Activated naive CD4-positive, alpha-beta T cell treated with anti-CD3 and anti-CD28 coated beads, Interleukin-2, amount 10 ng/mL, durations not matched to agents 7 days and 5 days (primary cell): ENCODE measurements around the gene GRIK3.
"Not testable (repeated sequence)": the region's sequence is repeated elsewhere in the genome, so short reads cannot be mapped to it uniquely, and the experiment has no call there.

ENCODE experiments used
- CTCF ChIA-PET: fragments of 350-600 bp; sonication (Branson Sonifier 250); formaldehyde crosslinking; loops from one replicate; lab custom pipeline; 2021; ENCODE audit warnings: antibody characterized with exemption; lab: Charles Lee
- DNase-seq: peaks from one replicate; pipeline ENCODE4 v3.0.0-alpha.2; 2020
- H3K27ac Mint-ChIP-seq: one replicate; pipeline ENCODE4 v1.8.0; 2021; ENCODE audit warnings: mild to moderate bottlenecking, moderate library complexity, mixed read lengths
- H3K27me3 Mint-ChIP-seq: one replicate; pipeline ENCODE4 v1.8.0; 2021; ENCODE audit warnings: mild to moderate bottlenecking, mixed read lengths
- H3K36me3 Mint-ChIP-seq: one replicate; pipeline ENCODE4 v1.8.0; 2021; ENCODE audit warnings: mixed read lengths
- H3K4me1 Mint-ChIP-seq: one replicate; pipeline ENCODE4 v1.8.0; 2021; ENCODE audit warnings: mixed read lengths
- H3K4me3 Mint-ChIP-seq: one replicate; pipeline ENCODE4 v1.8.0; 2021; ENCODE audit warnings: mild to moderate bottlenecking, moderate library complexity, mixed read lengths
- H3K9me3 Mint-ChIP-seq: one replicate; pipeline ENCODE4 v1.8.0; 2021; ENCODE audit warnings: mixed read lengths

GRIK3 gene

DNA sequence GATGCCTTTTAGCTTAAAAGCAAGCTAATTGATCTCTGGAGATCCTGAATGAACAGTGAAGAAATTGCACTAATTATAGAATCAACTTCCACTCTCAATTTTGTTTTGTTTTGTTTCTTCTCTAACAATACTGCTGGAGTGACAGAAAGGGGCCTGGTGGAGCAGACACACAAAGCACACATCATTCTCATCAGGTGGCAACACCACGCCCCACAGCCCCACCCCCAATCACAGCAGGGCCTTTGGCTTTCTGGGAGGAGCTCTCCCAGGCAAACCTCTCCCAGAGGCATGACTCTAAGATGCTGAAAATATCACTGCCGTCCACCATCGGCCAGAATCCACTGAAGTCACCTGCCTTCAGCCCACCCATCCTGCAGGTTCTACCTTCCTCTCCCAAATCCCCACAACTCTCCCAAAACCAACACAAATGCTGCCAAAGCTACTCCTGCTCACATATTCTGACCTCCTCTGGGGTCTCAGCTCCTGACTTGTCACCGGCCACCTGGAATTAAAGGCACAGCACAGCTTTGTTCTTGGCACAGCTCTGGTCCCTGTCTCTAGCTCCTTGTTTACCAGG lies 120.7 kb downstream of the GRIK3 start:
- no peaks in the 10 kb centered on the region for H3K36me3 Mint-ChIP-seq
- no peaks in the 10 kb centered on the region for H3K4me1 Mint-ChIP-seq
- H3K27ac Mint-ChIP-seq = no peak overlapping the region
- H3K4me3 Mint-ChIP-seq = no peak overlapping the region
- CTCF ChIA-PET = no interaction called here
- peaks cover 2% of the 10 kb centered on the region for H3K9me3 Mint-ChIP-seq
- no peak for DNase-seq
- H3K27me3 Mint-ChIP-seq = no peaks in the 10 kb centered on the region

DNA sequence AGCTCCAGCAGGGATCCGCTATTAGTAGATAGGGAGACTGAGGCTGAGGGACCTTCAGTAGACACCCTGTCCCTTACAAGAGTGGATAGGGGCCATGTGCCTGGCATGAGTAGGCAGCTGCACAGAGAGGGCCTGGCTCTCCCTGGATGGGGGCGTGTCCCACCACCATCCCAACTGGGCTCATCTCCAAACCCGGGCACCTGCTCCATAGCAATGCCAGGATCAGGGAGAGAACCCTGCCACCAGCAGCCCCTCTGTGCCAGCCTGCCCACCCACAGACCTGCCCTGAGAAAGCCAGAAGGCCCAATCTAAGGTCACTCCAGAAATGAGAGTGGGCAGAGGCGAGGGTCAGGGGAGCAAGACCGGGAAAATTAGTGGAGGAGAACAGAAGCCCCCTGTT lies 121.3 kb downstream of the GRIK3 start:
- no peaks in the 10 kb centered on the region for H3K36me3 Mint-ChIP-seq
- no peak overlapping the region for H3K27ac Mint-ChIP-seq
- CTCF ChIA-PET = no interaction called here
- no peak overlapping the region for H3K4me3 Mint-ChIP-seq
- DNase-seq = no peak
- peaks cover 2% of the 10 kb centered on the region for H3K9me3 Mint-ChIP-seq
- H3K4me1 Mint-ChIP-seq = no peaks in the 10 kb centered on the region
- no peaks in the 10 kb centered on the region for H3K27me3 Mint-ChIP-seq

DNA sequence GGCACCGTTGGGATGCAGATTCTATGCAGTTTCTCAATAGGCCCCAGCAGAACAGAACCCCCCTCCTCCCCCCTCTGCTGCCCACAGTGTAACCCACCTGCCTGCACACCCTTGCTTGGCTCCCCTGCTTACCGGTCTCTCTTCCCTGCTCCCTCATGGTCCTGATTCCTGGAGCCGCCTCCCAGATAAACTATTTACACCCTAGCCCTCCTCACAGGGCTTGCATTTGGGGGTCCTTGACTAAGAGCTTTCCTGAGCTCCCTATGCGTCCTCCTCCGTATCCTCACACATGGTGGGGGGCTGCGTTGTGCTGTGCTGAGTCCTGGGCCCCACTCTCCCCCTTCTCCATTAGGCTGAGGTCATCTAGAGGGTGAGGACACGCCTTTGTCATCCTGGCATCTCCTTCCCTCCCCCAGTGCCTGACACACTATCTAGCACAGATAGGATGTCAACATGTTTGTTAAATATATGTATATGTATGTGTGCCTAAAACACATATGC lies 121.9 kb downstream of the GRIK3 start:
- no peaks in the 10 kb centered on the region for H3K27me3 Mint-ChIP-seq
- H3K36me3 Mint-ChIP-seq = no peaks in the 10 kb centered on the region
- DNase-seq = no peak
- H3K27ac Mint-ChIP-seq = no peak overlapping the region
- no peak overlapping the region for H3K4me3 Mint-ChIP-seq
- peaks cover 2% of the 10 kb centered on the region for H3K9me3 Mint-ChIP-seq
- H3K4me1 Mint-ChIP-seq = no peaks in the 10 kb centered on the region
- CTCF ChIA-PET = no interaction called here

DNA sequence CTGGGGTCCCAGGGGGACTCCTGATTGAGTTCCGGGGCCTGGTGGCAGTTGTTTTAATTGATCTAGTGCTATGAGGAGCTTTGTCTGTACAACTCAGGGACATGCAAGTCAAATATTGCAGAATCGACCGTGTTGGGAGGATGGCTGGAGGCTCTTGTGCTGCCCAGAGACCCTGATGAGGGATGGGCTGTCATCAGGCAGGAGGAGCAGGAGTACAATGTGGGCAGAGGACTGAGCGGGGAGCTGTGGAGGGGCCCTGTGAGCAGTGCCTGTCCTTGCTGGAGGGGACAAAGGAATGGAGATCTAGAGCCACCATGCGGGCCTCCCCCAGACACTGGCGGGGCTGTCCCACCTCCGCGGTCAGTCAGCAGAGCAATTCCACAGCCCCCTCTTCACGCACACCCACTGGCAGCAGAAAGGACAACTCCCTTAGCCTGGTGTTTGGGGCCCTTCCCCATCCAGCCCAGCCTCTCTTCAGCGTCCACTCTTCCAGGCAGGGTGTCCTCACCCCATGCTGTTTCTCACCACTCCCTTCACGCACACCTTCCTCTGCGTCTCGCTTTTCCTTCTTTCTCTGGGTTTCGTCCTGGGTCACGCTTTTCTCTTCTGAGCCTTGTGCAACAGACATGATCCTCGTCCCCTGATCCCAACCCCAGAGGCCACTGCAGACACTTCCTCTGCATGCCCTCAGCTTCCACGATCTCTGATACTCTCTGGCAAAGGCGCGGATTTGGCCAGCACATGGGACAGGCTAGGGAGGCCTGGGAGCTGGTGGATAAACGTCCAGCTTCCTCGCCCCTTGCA lies 122.6 kb downstream of the GRIK3 start:
- no peak for DNase-seq
- Mint-ChIP-seq H3K27me3 (no peaks in the 10 kb centered on the region), H3K36me3 (no peaks in the 10 kb centered on the region), H3K27ac (no peak overlapping the region), H3K9me3 (peaks cover 2% of the 10 kb centered on the region), H3K4me3 (no peak overlapping the region), H3K4me1 (no peaks in the 10 kb centered on the region)
- CTCF ChIA-PET = no interaction called here

DNA sequence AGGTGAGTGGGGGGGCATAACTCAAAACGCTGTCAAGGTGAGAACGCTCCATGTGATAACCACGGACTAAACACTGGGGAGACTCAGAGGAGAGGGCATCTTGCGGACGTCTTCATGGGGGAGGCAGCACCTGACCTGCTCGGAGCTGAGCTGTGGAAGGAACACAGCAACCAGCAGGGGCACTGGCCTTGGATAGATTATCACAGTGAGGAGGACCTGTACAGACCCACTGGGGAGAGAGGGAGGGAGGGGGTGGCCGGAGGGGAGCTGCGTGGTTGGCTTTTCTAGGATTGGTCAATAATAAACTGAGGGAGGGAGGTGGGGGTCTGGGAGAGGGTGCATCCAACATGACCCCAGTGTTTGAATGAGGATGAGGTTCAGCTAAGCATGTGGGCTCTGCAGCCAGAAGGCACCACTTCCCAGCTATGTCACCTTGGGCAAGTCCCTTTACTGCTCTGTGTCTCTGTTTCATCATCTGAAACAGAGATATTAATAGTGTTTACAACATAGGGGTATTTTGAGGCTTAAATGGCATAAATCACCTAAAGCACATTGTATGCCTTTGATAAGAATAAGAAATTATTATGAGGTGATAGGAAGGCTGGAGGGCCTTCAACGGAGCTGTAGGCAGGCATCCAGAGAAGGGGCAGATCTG lies 123.3 kb downstream of the GRIK3 start:
- Mint-ChIP-seq H3K4me3 (no peak overlapping the region), H3K9me3 (peaks cover 2% of the 10 kb centered on the region)
- CTCF ChIA-PET = no interaction called here

DNA sequence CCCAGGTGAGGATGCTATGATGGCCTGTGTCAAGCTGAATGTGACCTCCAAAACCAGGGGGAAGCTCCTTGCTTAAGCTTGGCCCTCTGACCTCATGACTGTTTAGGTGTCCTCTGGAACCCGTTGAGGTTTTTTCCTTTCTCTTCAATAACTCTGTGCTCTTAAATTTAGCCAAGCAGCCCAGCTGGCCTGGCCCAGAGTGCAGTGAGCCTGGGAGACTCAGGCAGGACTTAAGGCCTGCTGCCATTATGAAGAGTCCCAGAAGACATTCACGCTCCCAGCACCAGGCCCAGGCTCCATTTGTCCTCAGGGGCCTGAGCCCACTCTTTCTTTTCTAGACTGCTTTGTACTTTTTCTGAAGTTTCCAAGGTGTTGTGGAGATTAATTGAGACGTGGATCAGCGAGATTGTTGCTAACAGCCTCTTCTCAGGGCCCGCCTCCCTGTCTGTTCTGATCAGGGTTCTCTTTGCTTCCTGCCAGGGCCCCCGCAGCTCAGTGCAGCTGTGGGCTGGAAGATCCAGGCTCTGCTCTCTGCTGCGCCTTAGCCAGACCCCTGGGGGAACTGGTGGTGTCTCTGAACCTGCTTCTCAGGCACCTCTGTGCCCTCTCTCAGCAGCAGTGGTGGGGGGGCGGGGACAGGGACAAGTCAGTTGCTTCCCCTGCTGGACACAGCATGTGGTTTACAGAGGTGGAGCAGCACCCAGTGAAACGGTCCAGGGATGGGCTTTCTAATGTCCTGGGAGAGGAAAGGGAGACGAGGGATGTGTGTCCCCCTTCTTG lies 124.2 kb downstream of the GRIK3 start:
- no peak overlapping the region for H3K27ac Mint-ChIP-seq
- no peaks in the 10 kb centered on the region for H3K36me3 Mint-ChIP-seq
- H3K4me3 Mint-ChIP-seq = no peak overlapping the region
- no peaks in the 10 kb centered on the region for H3K27me3 Mint-ChIP-seq
- no peaks in the 10 kb centered on the region for H3K4me1 Mint-ChIP-seq
- CTCF ChIA-PET = no interaction called here
- no peaks in the 10 kb centered on the region for H3K9me3 Mint-ChIP-seq
- DNase-seq = no peak

More for the DNA sequence above, 123.3 kb downstream of the GRIK3 start:
- DNase-seq = no peak
- H3K4me1 Mint-ChIP-seq = no peaks in the 10 kb centered on the region
- no peaks in the 10 kb centered on the region for H3K27me3 Mint-ChIP-seq
- no peaks in the 10 kb centered on the region for H3K36me3 Mint-ChIP-seq
- H3K27ac Mint-ChIP-seq = no peak overlapping the region

DNA sequence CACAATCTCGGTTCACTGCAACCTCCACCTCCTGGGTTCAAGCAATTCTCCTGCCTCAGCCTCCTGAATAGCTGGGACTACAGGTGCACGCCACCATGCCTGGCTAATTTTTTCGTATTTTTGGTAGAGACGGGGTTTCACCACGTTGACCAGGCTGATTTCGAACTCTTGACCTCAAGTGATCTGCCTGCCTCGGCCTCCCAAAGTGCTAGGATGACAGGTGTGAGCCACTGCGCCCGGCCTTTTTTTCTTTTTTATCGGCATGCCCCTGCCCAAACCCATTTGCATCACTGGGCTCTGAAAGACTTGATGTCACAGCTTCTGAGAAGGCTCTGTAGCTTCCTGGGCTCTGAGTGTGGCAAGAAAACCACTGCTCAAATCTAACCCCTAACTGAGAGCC lies 125.0 kb downstream of the GRIK3 start:
- H3K27me3 Mint-ChIP-seq, CTCF ChIA-PET, DNase-seq, H3K4me1 Mint-ChIP-seq, H3K9me3 Mint-ChIP-seq, H3K36me3 Mint-ChIP-seq, H3K4me3 Mint-ChIP-seq, H3K27ac Mint-ChIP-seq: not testable (repeated sequence)

DNA sequence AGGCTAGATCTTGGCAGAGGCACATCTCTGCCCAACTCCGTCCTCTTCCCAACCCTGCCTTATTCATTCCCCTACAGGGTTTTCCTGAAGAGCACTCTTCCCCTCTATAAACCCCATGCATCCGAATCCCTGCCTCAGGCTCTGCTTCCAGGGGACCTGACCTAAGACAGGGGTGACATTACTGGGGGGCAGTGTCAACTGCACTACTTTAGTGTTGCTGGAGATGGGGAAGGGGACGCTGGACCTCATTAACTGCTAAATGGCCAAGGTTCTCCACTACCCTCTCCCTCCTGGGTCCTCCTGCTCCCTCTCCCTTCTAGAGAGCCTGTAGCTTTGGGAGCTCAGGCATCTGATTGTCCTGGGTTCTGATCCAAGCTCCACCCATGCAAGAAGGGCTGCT lies 126.2 kb downstream of the GRIK3 start:
- CTCF ChIA-PET = no interaction called here
- H3K4me1 Mint-ChIP-seq = no peaks in the 10 kb centered on the region
- DNase-seq = no peak
- H3K4me3 Mint-ChIP-seq = no peak overlapping the region
- no peaks in the 10 kb centered on the region for H3K27me3 Mint-ChIP-seq
- no peak overlapping the region for H3K27ac Mint-ChIP-seq
- H3K9me3 Mint-ChIP-seq = no peaks in the 10 kb centered on the region
- no peaks in the 10 kb centered on the region for H3K36me3 Mint-ChIP-seq

DNA sequence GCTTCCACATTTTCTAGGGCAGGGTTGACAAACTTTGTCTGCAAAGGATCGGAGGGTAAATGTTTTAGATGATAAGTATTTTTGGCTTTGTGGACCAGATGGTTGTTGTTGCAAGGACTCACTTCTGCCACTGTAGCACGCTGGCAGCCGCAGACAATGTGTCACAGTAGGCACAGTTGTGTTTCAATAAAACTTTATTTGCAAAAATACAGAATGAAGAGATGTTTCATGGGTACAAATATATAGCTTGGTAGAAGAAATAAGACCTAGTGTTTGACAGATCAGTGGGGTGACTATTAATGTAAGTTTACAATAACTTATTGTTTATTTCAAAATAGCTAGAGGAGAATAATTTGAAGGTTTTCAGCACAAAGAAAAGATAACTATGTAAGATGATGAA lies 127.8 kb downstream of the GRIK3 start:
- Mint-ChIP-seq H3K27ac (no peak overlapping the region), H3K4me1 (no peaks in the 10 kb centered on the region), H3K36me3 (no peaks in the 10 kb centered on the region), H3K4me3 (no peak overlapping the region), H3K27me3 (no peaks in the 10 kb centered on the region), H3K9me3 (no peaks in the 10 kb centered on the region)
- no peak for DNase-seq
- CTCF ChIA-PET = interaction anchor here (1.1 kb wide), 1 partner anchor 9 kb away, joined by 3 read pairs; no protein-coding TSS in a partner anchor

DNA sequence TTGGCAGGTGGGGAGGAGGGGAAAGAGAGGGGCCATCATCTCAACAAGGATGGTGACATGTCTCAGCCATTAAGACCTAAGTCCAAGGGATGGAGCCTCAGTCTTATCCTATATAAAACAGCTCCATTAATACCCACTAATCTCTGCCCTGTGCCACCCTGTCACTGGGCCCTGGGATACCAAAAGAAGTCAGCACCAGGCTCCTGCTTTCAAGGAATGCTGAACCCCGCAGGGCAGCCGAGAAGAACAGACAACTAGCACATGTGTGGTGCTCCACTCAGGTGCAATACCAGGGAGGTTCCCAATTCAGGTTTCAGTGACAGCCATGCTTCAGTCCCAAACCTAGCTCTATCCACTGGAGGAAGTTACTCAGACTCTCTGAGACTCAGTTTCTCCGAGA lies 128.4 kb downstream of the GRIK3 start:
- Mint-ChIP-seq H3K27me3 (no peaks in the 10 kb centered on the region), H3K36me3 (no peaks in the 10 kb centered on the region), H3K27ac (no peak overlapping the region), H3K4me1 (no peaks in the 10 kb centered on the region), H3K9me3 (no peaks in the 10 kb centered on the region), H3K4me3 (no peak overlapping the region)
- DNase-seq = no peak
- CTCF ChIA-PET = interaction anchor here (1.1 kb wide), 1 partner anchor 9 kb away, joined by 3 read pairs; no protein-coding TSS in a partner anchor

DNA sequence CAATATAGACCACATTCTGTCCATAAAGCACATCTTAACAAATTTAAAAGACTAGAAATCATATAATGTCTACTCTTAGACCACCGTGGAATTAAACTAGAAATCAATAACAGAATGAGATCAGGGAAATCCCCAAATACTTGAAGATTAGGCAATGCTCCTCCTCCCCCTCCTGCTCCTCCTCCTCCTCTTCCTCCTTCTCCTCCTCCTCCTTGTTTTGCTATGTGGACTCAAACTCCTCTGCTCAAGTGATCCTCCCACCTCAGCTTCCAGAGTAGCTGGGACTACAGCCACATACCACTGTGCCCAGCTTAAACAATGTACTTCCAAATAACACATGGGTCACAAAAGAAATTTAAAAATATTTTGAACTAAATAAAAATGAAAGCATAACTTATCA lies 134.2 kb downstream of the GRIK3 start:
- H3K9me3 Mint-ChIP-seq = peaks cover 5% of the 10 kb centered on the region
- no peak overlapping the region for H3K4me3 Mint-ChIP-seq
- no peak overlapping the region for H3K27ac Mint-ChIP-seq
- CTCF ChIA-PET = no interaction called here
- no peaks in the 10 kb centered on the region for H3K36me3 Mint-ChIP-seq
- DNase-seq = no peak
- H3K4me1 Mint-ChIP-seq = no peaks in the 10 kb centered on the region
- no peaks in the 10 kb centered on the region for H3K27me3 Mint-ChIP-seq

DNA sequence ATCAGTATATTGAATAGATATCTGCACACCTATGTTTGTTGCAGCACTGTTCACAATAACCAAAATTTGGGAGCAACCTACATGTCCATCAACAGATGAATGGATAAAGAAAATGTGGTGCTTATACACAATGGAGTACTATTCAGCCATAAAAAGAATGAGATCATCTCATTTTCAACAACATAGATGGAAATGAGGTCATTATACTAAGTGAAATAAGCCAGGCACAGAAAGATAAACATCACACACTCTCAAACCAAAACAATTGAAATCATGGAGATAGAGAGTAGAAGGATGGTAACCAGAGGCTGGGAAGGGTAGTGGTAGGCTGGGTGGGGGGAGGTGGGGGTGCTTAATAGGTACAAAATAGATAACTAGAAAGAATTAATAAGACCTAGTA lies 136.5 kb downstream of the GRIK3 start:
- H3K4me3 Mint-ChIP-seq, CTCF ChIA-PET, H3K4me1 Mint-ChIP-seq, DNase-seq, H3K36me3 Mint-ChIP-seq, H3K27ac Mint-ChIP-seq, H3K27me3 Mint-ChIP-seq, H3K9me3 Mint-ChIP-seq: not testable (repeated sequence)

DNA sequence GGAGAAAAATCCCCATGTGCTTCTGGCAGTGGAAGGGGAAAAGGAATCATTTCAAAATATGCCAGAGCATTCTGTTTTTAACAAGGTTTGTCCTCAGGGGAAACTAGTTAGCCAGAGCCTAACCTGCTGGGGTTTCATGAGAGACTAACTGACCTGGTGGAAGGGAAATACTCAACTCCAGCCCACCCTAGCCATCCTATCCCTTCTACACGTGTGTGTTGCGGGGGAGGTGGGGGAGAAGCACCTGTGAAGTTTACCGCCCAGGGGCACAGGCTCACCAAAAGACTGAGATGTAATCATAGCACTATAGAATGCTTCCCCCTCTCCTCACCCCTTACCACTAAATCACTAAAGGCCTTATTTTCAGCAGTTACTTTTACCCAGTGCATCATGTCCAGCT lies 139.5 kb downstream of the GRIK3 start:
- H3K36me3 Mint-ChIP-seq = no peaks in the 10 kb centered on the region
- H3K4me1 Mint-ChIP-seq = no peaks in the 10 kb centered on the region
- H3K27me3 Mint-ChIP-seq = peaks cover 3% of the 10 kb centered on the region
- DNase-seq = no peak
- peaks cover 5% of the 10 kb centered on the region for H3K9me3 Mint-ChIP-seq
- CTCF ChIA-PET = no interaction called here
- H3K27ac Mint-ChIP-seq = no peak overlapping the region
- H3K4me3 Mint-ChIP-seq = no peak overlapping the region

DNA sequence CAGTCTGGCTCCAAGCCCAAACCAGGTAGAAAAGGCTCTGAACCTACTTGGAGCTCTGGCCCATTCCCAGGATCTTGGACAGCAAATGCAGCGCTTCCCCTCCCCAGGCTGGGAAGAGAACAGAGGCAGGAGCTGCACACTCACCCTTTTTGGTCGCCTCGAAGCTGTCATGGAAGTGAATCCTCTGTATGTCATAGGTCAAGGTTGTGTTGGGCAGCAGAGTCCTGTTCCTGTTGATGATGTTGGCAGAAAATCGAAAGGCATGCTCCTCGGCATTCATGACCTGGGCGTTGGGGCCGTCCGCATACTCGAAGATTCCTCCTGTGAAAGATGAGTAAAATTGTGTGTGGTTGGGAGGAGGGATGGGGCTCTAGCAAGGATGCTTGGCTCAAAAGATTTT lies 143.5 kb downstream of the GRIK3 start:
- H3K27ac Mint-ChIP-seq = no peak overlapping the region
- peaks cover 5% of the 10 kb centered on the region for H3K27me3 Mint-ChIP-seq
- no peaks in the 10 kb centered on the region for H3K36me3 Mint-ChIP-seq
- no peaks in the 10 kb centered on the region for H3K9me3 Mint-ChIP-seq
- CTCF ChIA-PET = no interaction called here
- DNase-seq = no peak
- H3K4me1 Mint-ChIP-seq = no peaks in the 10 kb centered on the region
- H3K4me3 Mint-ChIP-seq = no peak overlapping the region
